ENCODE results near the gene KCTD16. TPM values are rescaled to one million over a fixed set of nuclear protein-coding genes. Genes with fewer than 3 reads are reported as not detected.

KCTD16 gene
- total RNA-seq, 2 donors from 2014 or later = 0.27 to 0.35 TPM

DNA sequence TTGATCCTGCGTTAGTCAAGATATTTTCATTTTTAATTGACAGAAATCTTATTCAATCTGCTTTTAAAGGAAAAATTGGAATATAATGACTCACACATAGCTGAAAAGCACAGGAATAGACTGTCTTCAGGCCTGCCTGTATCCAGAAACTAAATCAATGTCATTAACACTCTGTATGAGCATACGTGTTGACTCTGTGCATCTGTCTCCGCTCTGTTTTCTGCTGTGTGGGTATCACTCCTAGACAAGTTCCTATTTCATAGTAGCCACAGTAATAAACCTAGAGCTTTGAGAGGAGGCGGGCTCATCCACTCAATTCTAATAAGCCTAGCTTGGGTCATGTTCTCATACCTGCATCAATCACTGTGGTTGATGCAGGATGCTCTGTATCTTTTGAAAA lies 267.6 kb downstream of the KCTD16 start:
- Histone ChIP-seq H3K36me3 (no peaks in the 10 kb centered on the region), H3K27me3 (replicated peaks; ENCODE audit: insufficient read depth) (no peaks in the 10 kb centered on the region), H3K4me1 (ENCODE audit: control insufficient read depth in 1 of 2, low read depth in 2 of 2) (no peaks in the 10 kb centered on the region), H3K9me3 (peaks cover 8% of the 10 kb centered on the region), H3K27ac (no peak overlapping the region), H3K4me3 (no peak overlapping the region)
- no peak for TF ChIP-seq CTCF (IDR thresholded peaks at IDR 0.05)
- no peak for ATAC-seq (ENCODE audit: insufficient number of reproducible peaks, low FRiP score, low read depth)
- DNase-seq (ENCODE audit: low spot score) = no peak

DNA sequence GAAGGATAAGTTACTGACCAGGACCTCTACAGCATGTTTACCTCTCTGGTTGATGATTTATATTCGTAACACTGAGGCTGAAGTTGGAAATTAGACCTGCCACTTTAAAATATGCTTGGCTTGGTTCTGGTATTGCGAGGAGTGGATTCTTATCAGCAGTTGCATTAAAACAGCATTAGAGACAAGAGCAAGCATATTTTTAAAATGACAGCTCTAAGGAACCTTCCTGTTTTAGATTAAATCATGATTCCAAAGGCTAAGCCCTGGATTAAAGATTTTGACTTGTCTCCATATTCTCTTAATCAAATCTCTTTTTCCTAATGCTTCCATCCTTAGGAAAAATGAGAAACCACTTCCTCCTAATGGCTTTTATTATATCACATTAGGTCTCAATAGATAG lies 277.8 kb downstream of the KCTD16 start:
- no peak overlapping the region for H3K27ac ChIP-seq
- H3K27me3 ChIP-seq (replicated peaks; ENCODE audit: insufficient read depth) = no peaks in the 10 kb centered on the region
- H3K9me3 ChIP-seq = no peaks in the 10 kb centered on the region
- DNase-seq (ENCODE audit: low spot score) (no peak), ATAC-seq (ENCODE audit: insufficient number of reproducible peaks, low FRiP score, low read depth) (no peak)
- H3K4me3 ChIP-seq = no peak overlapping the region
- no peaks in the 10 kb centered on the region for H3K36me3 ChIP-seq
- no peaks in the 10 kb centered on the region for H3K4me1 ChIP-seq (ENCODE audit: control insufficient read depth in 1 of 2, low read depth in 2 of 2)
- no peak for TF ChIP-seq CTCF (IDR thresholded peaks at IDR 0.05)

GRCh38 chr5:144451187-144451973 lies 280.7 kb downstream of the KCTD16 start:
- Histone ChIP-seq H3K9me3 (no peaks in the 10 kb centered on the region), H3K27ac (no peak overlapping the region), H3K4me1 (ENCODE audit: control insufficient read depth in 1 of 2, low read depth in 2 of 2) (no peaks in the 10 kb centered on the region), H3K27me3 (replicated peaks; ENCODE audit: insufficient read depth) (no peaks in the 10 kb centered on the region), H3K4me3 (no peak overlapping the region), H3K36me3 (no peaks in the 10 kb centered on the region)
- DNase-seq (ENCODE audit: low spot score) (no peak), ATAC-seq (ENCODE audit: insufficient number of reproducible peaks, low FRiP score, low read depth) (no peak)
- TF ChIP-seq CTCF (IDR thresholded peaks at IDR 0.05) = no peak

GRCh38 chr5:144453753-144454152 lies 283.1 kb downstream of the KCTD16 start:
- H3K9me3 ChIP-seq = no peaks in the 10 kb centered on the region
- DNase-seq (ENCODE audit: low spot score) = no peak
- TF ChIP-seq CTCF (IDR thresholded peaks at IDR 0.05) = no peak

GRCh38 chr5:144457160-144457559 lies 286.5 kb downstream of the KCTD16 start:
- no peaks in the 10 kb centered on the region for H3K27me3 ChIP-seq (replicated peaks; ENCODE audit: insufficient read depth)
- H3K27ac ChIP-seq = no peak overlapping the region
- ATAC-seq (ENCODE audit: insufficient number of reproducible peaks, low FRiP score, low read depth) (no peak), DNase-seq (ENCODE audit: low spot score) (no peak)
- TF ChIP-seq CTCF (IDR thresholded peaks at IDR 0.05) = no peak
- no peaks in the 10 kb centered on the region for H3K4me1 ChIP-seq (ENCODE audit: control insufficient read depth in 1 of 2, low read depth in 2 of 2)
- H3K9me3 ChIP-seq = no peaks in the 10 kb centered on the region
- H3K36me3 ChIP-seq = no peaks in the 10 kb centered on the region
- no peak overlapping the region for H3K4me3 ChIP-seq

More at GRCh38 chr5:144453753-144454152, 283.1 kb downstream of the KCTD16 start:
- Histone ChIP-seq H3K27me3 (replicated peaks; ENCODE audit: insufficient read depth) (no peaks in the 10 kb centered on the region), H3K36me3 (no peaks in the 10 kb centered on the region), H3K27ac (no peak overlapping the region), H3K4me3 (no peak overlapping the region), H3K4me1 (ENCODE audit: control insufficient read depth in 1 of 2, low read depth in 2 of 2) (no peaks in the 10 kb centered on the region)
- no peak for ATAC-seq (ENCODE audit: insufficient number of reproducible peaks, low FRiP score, low read depth)

Measured in thoracic aorta (tissue), 2 donors.